Raji (cell line): ENCODE results near the gene SFT2D3.

Source experiments
- POLR2A ChIP-seq: IDR thresholded peaks from 2 replicates; pipeline ENCODE4 v1.6.1; 2011; ENCODE audit warnings: low read depth, low read length, control low read depth; ENCODE audit not compliant: insufficient read depth

SFT2D3 gene

GRCh38 chr2:127673291-127674069 is 27.8 kb upstream of the SFT2D3 start:
- TF ChIP-seq POLR2A, result no peak

GRCh38 chr2:127674241-127675209 is 26.8 kb upstream of the SFT2D3 start:
- TF ChIP-seq POLR2A, result no peak

- no peak for TF ChIP-seq POLR2A
These were observed 25.7 kb upstream of the SFT2D3 start, which contains the start of gene LIMS2 for GRCh38 chr2:127675331-127676261. TSS of gene LIMS2 (minus strand) at chr2:127675530. CDS start at chr2:127675024, 506 bp downstream.

- no peak for TF ChIP-seq POLR2A
These were observed 24.4 kb upstream of the SFT2D3 start for GRCh38 chr2:127676906-127677305.

- TF ChIP-seq POLR2A, result no peak
These were observed 22.8 kb upstream of the SFT2D3 start for GRCh38 chr2:127678531-127678930.

GRCh38 chr2:127678991-127679390 is 22.3 kb upstream of the SFT2D3 start:
- no peak for TF ChIP-seq POLR2A

- TF ChIP-seq POLR2A, result no peak
These were observed 21.5 kb upstream of the SFT2D3 start for GRCh38 chr2:127679680-127680361.

- TF ChIP-seq POLR2A, result no peak
These were observed 20.5 kb upstream of the SFT2D3 start for GRCh38 chr2:127680706-127681287.

GRCh38 chr2:127681288-127681804 is 20.0 kb upstream of the SFT2D3 start:
- TF ChIP-seq POLR2A, result no peak

GRCh38 chr2:127681976-127682857 is 19.1 kb upstream of the SFT2D3 start:
- no peak for TF ChIP-seq POLR2A

GRCh38 chr2:127683056-127683455 is 18.2 kb upstream of the SFT2D3 start:
- no peak for TF ChIP-seq POLR2A

- no peak for TF ChIP-seq POLR2A
These were observed 17.5 kb upstream of the SFT2D3 start for GRCh38 chr2:127683757-127684156.

GRCh38 chr2:127685410-127686080 is 15.8 kb upstream of the SFT2D3 start:
- TF ChIP-seq POLR2A, result no peak
